GM23338 (cell line): ENCODE measurements around the gene BCAR3. TPM values are rescaled to one million over a fixed set of nuclear protein-coding genes. Genes with fewer than 3 reads are reported as not detected.

ENCODE experiments used
- ATAC-seq: fragments of 200-7000 bp; cut with Tn5 transposase; 3 replicates; pipeline ENCODE4 v1.9.1; 2020
- DNase-seq: peaks from one replicate; pipeline ENCODE4 v3.0.0-alpha.2; 2015; ENCODE audit warnings: low spot score
- H2AFZ ChIP-seq: fragments of 200-600 bp; sonication (generic); 2 replicates; pipeline ENCODE4 v1.8.0; 2016; ENCODE audit warnings: antibody characterized with exemption, mild to moderate bottlenecking, moderate library complexity
- H3F3A ChIP-seq: fragments of 200-600 bp; sonication (generic); replicated peaks from 2 replicates; pipeline ENCODE4 v1.8.0; 2017; ENCODE audit warnings: antibody characterized with exemption, mixed run types, low read depth
- H3K27ac ChIP-seq: fragments of 200-600 bp; sonication (generic); 2 replicates; pipeline ENCODE4 v1.6.1; 2016; ENCODE audit warnings: low read depth
- H3K27me3 ChIP-seq: fragments of 200-600 bp; sonication (generic); 2 replicates; pipeline ENCODE4 v1.8.0; 2016; ENCODE audit warnings: mild to moderate bottlenecking, mixed run types, moderate library complexity; ENCODE audit not compliant: insufficient read depth
- H3K36me3 ChIP-seq: fragments of 200-600 bp; sonication (generic); 2 replicates; pipeline ENCODE4 v1.8.0; 2016; ENCODE audit warnings: mild to moderate bottlenecking; ENCODE audit not compliant: insufficient read depth
- H3K4me1 ChIP-seq: fragments of 200-600 bp; sonication (generic); 2 replicates; pipeline ENCODE4 v1.8.0; 2016; ENCODE audit warnings: mild to moderate bottlenecking, moderate library complexity; ENCODE audit not compliant: insufficient read depth
- H3K4me2 ChIP-seq: fragments of 200-600 bp; sonication (generic); 2 replicates; pipeline ENCODE4 v1.7.1; 2017; ENCODE audit warnings: mixed run types
- H3K4me3 ChIP-seq: fragments of 200-600 bp; sonication (generic); 2 replicates; pipeline ENCODE4 v1.6.1; 2016; ENCODE audit warnings: mixed run types
- H3K79me2 ChIP-seq: fragments of 200-600 bp; sonication (generic); replicated peaks from 2 replicates; pipeline ENCODE4 v1.8.0; 2017; ENCODE audit warnings: mild to moderate bottlenecking; ENCODE audit not compliant: insufficient read depth
- H3K9me2 ChIP-seq: fragments of 200-600 bp; sonication (generic); 2 replicates; pipeline ENCODE4 v1.8.0; 2017; ENCODE audit not compliant: insufficient read depth
- H4K20me1 ChIP-seq: fragments of 200-600 bp; sonication (generic); replicated peaks from 2 replicates; pipeline ENCODE4 v1.8.0; 2017; ENCODE audit warnings: mild to moderate bottlenecking; ENCODE audit not compliant: insufficient read depth
- H3K27ac Mint-ChIP-seq: 2 replicates; pipeline ENCODE4 v1.8.0; 2020; ENCODE audit warnings: inconsistent platforms, mild to moderate bottlenecking, moderate library complexity, mixed read lengths
- H3K27me3 Mint-ChIP-seq: 3 replicates; pipeline ENCODE4 v1.8.0; 2022; ENCODE audit warnings: low read depth, mild to moderate bottlenecking, moderate library complexity, mixed read lengths, inconsistent platforms; ENCODE audit not compliant: insufficient read depth, poor library complexity
- H3K36me3 Mint-ChIP-seq: 3 replicates; pipeline ENCODE4 v1.8.0; 2021; ENCODE audit warnings: low read depth, mild to moderate bottlenecking, inconsistent platforms, moderate library complexity, mixed read lengths
- H3K4me1 Mint-ChIP-seq: 3 replicates; pipeline ENCODE4 v1.8.0; 2020; ENCODE audit warnings: mild to moderate bottlenecking, inconsistent platforms, mixed read lengths
- H3K4me3 Mint-ChIP-seq: 3 replicates; pipeline ENCODE4 v1.8.0; 2021; ENCODE audit warnings: moderate library complexity, mild to moderate bottlenecking, inconsistent platforms, mixed read lengths
- H3K9me3 Mint-ChIP-seq: 3 replicates; pipeline ENCODE4 v1.8.0; 2020; ENCODE audit warnings: moderate library complexity, mild to moderate bottlenecking, inconsistent platforms, mixed read lengths
- POLR2AphosphoS5 ChIP-seq: IDR thresholded peaks from 2 replicates; pipeline ENCODE4 v1.6.1; 2016; ENCODE audit warnings: antibody characterized with exemption, low read depth
- polyA plus RNA-seq: library from polyadenylated mRNA; unstranded; fragments of >200 nt; fragmentation: Nextera tagmentation; extraction: Ambion mirVana; gene quantifications from 2 replicates; pipeline ENCODE4 v1.2.1, GENCODE V29; 2016
- total RNA-seq: library from RNA; depleted of rRNA; stranded (reverse); fragments of >200 nt; shearing (Covaris generic); gene quantifications from 2 replicates; pipeline ENCODE4 v1.2.3, GENCODE V29; 2014
- TF ChIP-seq, protein P1 (sequence below): IDR thresholded peaks from 2 replicates; pipeline ENCODE4 v1.6.1; 2016; ENCODE audit warnings: antibody characterized with exemption
- TF ChIP-seq, protein P2 (sequence below), 2 experiments: fragments of 200-600 bp in 1 of 2; sonication (generic) in 1 of 2; conservative IDR thresholded peaks; 2 replicates each; pipeline versions ENCODE4 v1.5.1 to v1.6.1; 2016 to 2017; ENCODE audit warnings: antibody characterized with exemption in 2 of 2, low read depth in 2 of 2, mild to moderate bottlenecking in 2 of 2, moderate library complexity in 1 of 2
- TF ChIP-seq, protein P3 (sequence below): fragments of 250-450 bp; sonication (Bioruptor Pico); IDR thresholded peaks from 2 replicates; pipeline ENCODE4 v1.5.0; 2020; ENCODE audit warnings: mild to moderate bottlenecking, moderate library complexity

BCAR3 gene
- total and polyA plus RNA-seq, 2 experiments from 2014 or later: 5.5 to 9.7 TPM

DNA sequence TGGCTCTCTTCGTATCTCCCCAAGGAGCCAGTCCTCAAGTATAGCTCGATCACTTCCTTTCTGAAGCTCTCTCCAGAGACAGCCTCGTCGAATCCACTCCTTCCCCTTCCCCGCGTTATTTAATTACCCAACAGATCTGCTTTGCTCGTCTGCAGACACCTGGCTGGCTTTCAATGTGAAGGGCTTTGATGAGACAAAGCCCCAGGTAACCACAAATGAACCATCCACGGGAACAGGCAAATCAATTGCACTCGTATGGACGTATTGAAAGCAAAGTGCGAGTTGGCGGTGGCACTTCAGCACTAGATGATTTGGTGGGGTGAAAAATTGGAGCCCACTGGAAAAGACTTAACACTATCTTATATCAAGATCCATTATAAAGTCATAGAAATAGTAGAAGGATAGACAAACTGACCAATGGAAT, 364 bp upstream of the BCAR3 start:
- H3K4me1 ChIP-seq: peaks cover 11% of the 10 kb centered on the region
- DNase-seq (no peak), ATAC-seq (no peak)
- H4K20me1 ChIP-seq: 0 out of 2 replicates have a peak, but pooled peaks cover 2% of the 10 kb centered on the region
- Mint-ChIP-seq H3K27ac (no peak overlapping the region), H3K4me1 (peaks cover 21% of the 10 kb centered on the region), H3K36me3 (no peaks in the 10 kb centered on the region; the same call in 2 of the 3 replicates), H3K9me3 (no peaks in the 10 kb centered on the region), H3K4me3 (peak overlapping the region; percentile 79), H3K27me3 (peaks cover 22% of the 10 kb centered on the region)
- H3F3A ChIP-seq: 0 out of 2 replicates have a peak, but pooled peaks cover 3% of the 10 kb centered on the region
- TF ChIP-seq, protein P1, sequence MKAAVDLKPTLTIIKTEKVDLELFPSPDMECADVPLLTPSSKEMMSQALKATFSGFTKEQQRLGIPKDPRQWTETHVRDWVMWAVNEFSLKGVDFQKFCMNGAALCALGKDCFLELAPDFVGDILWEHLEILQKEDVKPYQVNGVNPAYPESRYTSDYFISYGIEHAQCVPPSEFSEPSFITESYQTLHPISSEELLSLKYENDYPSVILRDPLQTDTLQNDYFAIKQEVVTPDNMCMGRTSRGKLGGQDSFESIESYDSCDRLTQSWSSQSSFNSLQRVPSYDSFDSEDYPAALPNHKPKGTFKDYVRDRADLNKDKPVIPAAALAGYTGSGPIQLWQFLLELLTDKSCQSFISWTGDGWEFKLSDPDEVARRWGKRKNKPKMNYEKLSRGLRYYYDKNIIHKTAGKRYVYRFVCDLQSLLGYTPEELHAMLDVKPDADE: no peak
- no peak overlapping the region for H3K27ac ChIP-seq
- H3K79me2 ChIP-seq: peaks cover 19% of the 10 kb centered on the region
- H3K9me2 ChIP-seq: no peaks in the 10 kb centered on the region
- H3K4me3 ChIP-seq: peak overlapping the region; percentile 72
- no peaks in the 10 kb centered on the region for H3K36me3 ChIP-seq
- H3K27me3 ChIP-seq: peaks cover 30% of the 10 kb centered on the region
- H2AFZ ChIP-seq: peak overlapping the region; percentile 98
- H3K4me2 ChIP-seq: peak overlapping the region; percentile 96

DNA sequence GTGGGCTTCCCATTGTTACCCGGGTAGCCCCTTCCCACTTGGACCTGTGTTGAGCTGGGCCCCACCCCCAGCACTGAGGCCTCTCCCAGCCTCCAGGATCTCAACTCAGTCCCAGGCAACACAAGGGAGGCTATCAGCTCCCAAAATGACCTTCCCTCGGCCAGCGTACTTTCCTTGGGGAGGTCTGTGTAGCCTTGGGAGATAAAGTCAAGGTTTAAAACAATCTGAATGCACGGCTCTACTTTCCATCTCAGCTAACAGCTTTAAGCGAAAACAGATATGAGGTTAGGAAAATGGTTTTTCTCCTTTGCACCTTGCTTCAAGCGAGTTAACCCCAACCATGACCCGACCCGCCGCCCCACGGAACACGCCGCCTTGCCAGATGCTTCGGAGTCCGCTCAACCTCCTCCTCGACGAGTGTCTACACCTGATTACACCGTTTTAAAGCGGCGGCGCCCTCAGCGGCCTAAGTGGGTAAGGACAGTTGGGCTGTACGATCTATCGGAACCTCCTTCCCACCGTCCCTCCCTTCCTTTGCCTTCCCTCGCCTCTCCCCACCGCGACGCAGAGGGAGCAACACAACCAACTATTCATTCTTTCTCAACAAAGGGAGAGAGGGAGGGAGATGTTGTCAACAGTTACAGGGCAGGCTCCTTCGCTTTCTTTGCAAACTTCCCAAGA, 1.1 kb downstream of the BCAR3 start:
- Histone ChIP-seq H3K79me2 (peaks cover 27% of the 10 kb centered on the region), H3K36me3 (no peaks in the 10 kb centered on the region), H3K4me1 (peaks cover 15% of the 10 kb centered on the region), H3K27me3 (peaks cover 30% of the 10 kb centered on the region), H2AFZ (peak overlapping the region; percentile 98), H3K9me2 (no peaks in the 10 kb centered on the region), H3F3A (0 out of 2 replicates have a peak, but pooled peaks cover 3% of the 10 kb centered on the region), H3K4me3 (peak overlapping the region; percentile 72), H3K27ac (no peak overlapping the region), H4K20me1 (0 out of 2 replicates have a peak, but pooled peaks cover 2% of the 10 kb centered on the region), H3K4me2 (peak overlapping the region; percentile 96)
- peak; percentile 97 for DNase-seq
- Mint-ChIP-seq H3K4me1 (peaks cover 33% of the 10 kb centered on the region), H3K27me3 (peaks cover 27% of the 10 kb centered on the region), H3K27ac (peak overlapping the region; percentile 55; the same call in 1 of the 2 replicates), H3K4me3 (peak overlapping the region; percentile 85), H3K36me3 (no peaks in the 10 kb centered on the region; the same call in 2 of the 3 replicates), H3K9me3 (no peaks in the 10 kb centered on the region)
- ATAC-seq: peak; percentile 92
- TF ChIP-seq POLR2AphosphoS5: peak; percentile 61
- TF ChIP-seq, protein P2, sequence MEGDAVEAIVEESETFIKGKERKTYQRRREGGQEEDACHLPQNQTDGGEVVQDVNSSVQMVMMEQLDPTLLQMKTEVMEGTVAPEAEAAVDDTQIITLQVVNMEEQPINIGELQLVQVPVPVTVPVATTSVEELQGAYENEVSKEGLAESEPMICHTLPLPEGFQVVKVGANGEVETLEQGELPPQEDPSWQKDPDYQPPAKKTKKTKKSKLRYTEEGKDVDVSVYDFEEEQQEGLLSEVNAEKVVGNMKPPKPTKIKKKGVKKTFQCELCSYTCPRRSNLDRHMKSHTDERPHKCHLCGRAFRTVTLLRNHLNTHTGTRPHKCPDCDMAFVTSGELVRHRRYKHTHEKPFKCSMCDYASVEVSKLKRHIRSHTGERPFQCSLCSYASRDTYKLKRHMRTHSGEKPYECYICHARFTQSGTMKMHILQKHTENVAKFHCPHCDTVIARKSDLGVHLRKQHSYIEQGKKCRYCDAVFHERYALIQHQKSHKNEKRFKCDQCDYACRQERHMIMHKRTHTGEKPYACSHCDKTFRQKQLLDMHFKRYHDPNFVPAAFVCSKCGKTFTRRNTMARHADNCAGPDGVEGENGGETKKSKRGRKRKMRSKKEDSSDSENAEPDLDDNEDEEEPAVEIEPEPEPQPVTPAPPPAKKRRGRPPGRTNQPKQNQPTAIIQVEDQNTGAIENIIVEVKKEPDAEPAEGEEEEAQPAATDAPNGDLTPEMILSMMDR (conservative IDR thresholded peaks at IDR 0.05; ENCODE audit: low read depth in 2 of 2): peak; percentile 59 to 72
- TF ChIP-seq, protein P3, sequence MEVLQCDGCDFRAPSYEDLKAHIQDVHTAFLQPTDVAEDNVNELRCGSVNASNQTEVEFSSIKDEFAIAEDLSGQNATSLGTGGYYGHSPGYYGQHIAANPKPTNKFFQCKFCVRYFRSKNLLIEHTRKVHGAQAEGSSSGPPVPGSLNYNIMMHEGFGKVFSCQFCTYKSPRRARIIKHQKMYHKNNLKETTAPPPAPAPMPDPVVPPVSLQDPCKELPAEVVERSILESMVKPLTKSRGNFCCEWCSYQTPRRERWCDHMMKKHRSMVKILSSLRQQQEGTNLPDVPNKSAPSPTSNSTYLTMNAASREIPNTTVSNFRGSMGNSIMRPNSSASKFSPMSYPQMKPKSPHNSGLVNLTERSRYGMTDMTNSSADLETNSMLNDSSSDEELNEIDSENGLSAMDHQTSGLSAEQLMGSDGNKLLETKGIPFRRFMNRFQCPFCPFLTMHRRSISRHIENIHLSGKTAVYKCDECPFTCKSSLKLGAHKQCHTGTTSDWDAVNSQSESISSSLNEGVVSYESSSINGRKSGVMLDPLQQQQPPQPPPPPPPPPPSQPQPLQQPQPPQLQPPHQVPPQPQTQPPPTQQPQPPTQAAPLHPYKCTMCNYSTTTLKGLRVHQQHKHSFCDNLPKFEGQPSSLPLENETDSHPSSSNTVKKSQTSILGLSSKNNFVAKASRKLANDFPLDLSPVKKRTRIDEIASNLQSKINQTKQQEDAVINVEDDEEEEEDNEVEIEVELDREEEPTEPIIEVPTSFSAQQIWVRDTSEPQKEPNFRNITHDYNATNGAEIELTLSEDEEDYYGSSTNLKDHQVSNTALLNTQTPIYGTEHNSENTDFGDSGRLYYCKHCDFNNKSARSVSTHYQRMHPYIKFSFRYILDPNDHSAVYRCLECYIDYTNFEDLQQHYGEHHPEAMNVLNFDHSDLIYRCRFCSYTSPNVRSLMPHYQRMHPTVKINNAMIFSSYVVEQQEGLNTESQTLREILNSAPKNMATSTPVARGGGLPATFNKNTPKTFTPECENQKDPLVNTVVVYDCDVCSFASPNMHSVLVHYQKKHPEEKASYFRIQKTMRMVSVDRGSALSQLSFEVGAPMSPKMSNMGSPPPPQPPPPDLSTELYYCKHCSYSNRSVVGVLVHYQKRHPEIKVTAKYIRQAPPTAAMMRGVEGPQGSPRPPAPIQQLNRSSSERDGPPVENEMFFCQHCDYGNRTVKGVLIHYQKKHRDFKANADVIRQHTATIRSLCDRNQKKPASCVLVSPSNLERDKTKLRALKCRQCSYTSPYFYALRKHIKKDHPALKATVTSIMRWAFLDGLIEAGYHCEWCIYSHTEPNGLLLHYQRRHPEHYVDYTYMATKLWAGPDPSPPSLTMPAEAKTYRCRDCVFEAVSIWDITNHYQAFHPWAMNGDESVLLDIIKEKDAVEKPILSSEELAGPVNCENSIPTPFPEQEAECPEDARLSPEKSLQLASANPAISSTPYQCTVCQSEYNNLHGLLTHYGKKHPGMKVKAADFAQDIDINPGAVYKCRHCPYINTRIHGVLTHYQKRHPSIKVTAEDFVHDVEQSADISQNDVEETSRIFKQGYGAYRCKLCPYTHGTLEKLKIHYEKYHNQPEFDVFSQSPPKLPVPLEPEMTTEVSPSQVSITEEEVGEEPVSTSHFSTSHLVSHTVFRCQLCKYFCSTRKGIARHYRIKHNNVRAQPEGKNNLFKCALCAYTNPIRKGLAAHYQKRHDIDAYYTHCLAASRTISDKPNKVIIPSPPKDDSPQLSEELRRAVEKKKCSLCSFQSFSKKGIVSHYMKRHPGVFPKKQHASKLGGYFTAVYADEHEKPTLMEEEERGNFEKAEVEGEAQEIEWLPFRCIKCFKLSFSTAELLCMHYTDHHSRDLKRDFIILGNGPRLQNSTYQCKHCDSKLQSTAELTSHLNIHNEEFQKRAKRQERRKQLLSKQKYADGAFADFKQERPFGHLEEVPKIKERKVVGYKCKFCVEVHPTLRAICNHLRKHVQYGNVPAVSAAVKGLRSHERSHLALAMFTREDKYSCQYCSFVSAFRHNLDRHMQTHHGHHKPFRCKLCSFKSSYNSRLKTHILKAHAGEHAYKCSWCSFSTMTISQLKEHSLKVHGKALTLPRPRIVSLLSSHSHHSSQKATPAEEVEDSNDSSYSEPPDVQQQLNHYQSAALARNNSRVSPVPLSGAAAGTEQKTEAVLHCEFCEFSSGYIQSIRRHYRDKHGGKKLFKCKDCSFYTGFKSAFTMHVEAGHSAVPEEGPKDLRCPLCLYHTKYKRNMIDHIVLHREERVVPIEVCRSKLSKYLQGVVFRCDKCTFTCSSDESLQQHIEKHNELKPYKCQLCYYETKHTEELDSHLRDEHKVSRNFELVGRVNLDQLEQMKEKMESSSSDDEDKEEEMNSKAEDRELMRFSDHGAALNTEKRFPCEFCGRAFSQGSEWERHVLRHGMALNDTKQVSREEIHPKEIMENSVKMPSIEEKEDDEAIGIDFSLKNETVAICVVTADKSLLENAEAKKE (CRISPR knock-in tag): no peak
